ENCODE data around the gene LLGL2. TPM values are rescaled to one million over a fixed set of nuclear protein-coding genes. Genes with fewer than 3 reads are reported as not detected.
"Not testable (repeated sequence)": the region's sequence is repeated elsewhere in the genome, so short reads cannot be mapped to it uniquely, and the experiment has no call there.

The LLGL2 gene
- total RNA-seq: 1 to 10 TPM; 6.4 to 6.8 TPM
- long read RNA-seq, donor 1, partial matches to known transcripts: 0 of 6 reads
- long read RNA-seq, donor 1, other reads (novel, unspliced or antisense): 4 of 6 reads
- long read RNA-seq, donor 2, partial matches to known transcripts: 5 of 9 reads
- long read RNA-seq, donor 2, other reads (novel, unspliced or antisense): 4 of 9 reads

- intact Hi-C loops (cut with DNase I): loop anchor here in 1 of 2 donors (5.0 kb wide), 1 partner anchor 203 kb away; no protein-coding TSS in a partner anchor
- DNase-seq (ENCODE audit: low spot score): peak; percentile 89
These were observed at the start of gene LLGL2 for GRCh38 chr17:75524970-75525805. Gene LLGL2 (plus strand): TSS chr17:75525697. CDS start chr17:75543427, 17,730 bp downstream.

DNA sequence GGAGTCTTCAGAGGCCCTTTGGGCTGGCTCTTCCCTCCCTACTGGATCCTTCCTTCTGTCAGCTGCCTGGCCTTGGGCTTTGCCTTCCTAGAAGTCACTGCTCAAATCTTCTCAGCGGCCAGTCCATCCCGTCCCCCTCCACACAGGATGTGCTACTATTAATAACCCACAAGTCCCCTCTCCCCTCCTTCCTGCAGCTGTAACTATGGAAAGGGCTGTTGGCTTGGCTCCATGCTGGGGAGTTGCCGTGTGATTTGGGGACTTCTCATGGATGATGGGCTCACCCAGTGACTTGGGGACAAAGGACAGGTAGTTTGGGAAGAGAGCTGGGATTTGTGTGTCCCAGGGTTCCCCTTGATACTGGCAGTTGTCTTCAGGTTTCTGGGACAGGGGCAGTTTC, 49.6 kb upstream of the LLGL2 start:
- DNase-seq (ENCODE audit: low spot score): no peak
- intact Hi-C loops (cut with DNase I): no loop called here

DNA sequence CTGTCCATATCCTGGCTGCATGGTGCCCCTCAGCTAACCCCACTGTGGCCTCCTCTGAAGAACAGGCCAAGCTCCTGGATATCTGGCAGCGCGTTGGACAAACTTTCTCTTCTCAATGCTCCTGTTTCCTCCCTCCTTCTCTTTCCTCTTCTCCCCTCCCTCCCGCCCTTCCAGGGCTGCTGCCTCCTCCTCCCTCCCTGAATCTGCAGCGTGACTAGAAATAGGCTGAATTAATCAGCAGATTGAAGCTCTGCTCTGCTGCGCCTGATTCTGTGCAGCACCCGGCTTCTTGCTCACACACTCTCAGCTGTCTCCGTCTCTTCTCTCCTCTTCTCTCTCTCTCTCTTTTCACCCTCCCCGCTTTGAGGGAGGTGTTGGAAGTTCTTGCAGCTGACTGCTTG, 49.2 kb upstream of the LLGL2 start:
- DNase-seq (ENCODE audit: low spot score): no peak
- intact Hi-C loops (cut with DNase I): no loop called here

DNA sequence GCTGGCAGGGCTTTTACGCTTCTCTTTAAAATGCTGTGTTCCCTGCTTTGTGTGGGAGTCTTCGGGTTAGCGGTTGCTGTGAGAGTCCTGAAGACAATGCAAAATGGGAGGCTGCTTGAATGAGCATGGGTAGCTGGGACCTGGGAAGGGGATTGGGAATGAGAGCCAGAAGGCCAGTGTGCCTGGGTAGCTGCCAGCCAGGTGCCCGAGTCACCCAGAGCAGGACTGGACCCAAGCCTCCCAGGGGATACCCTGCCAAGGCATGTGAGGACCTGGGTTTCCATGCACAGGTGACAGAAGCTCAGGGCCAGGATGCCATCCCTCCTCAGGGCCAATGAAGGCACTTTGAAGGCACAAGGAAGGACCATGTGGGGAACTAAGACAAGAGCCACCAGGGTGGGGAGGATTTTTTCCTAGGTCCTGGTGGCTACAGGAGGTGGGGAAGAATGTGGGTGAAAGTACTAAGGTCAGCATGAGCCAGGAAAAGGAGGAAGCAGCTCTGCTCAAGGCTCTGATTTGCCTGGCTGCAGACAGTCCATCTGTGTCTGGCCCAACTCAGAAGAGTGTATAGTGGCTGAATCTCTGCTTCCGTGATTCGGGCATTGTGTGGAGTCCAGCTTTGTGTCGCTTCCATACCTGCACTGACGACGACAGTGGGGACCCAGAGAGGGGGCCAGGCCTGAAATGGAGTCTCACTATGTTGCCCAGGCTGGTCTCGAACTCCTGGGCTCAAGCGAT, 48.6 kb upstream of the LLGL2 start:
- intact Hi-C loops (cut with DNase I): no loop called here
- no peak for DNase-seq (ENCODE audit: low spot score)

DNA sequence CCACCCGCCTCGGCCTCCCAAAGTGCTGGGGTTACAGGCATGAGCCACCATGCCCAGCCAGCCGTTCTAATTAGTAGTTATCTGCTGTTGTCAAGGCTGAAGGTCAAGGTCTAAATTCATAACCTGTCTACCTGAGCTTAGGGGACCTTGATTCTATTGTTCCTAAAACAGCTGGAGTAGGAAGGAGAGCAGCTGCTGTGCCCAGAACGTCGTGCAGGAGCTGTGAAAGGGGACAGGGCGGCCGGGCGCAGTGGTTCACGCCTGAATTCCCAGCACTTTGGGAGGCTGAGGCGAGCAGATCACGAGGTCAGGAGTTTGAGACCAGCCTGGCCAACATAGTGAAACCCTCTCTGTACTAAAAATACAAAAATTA, 48.0 kb upstream of the LLGL2 start:
- intact Hi-C loops (cut with DNase I); DNase-seq (ENCODE audit: low spot score): not testable (repeated sequence)

DNA sequence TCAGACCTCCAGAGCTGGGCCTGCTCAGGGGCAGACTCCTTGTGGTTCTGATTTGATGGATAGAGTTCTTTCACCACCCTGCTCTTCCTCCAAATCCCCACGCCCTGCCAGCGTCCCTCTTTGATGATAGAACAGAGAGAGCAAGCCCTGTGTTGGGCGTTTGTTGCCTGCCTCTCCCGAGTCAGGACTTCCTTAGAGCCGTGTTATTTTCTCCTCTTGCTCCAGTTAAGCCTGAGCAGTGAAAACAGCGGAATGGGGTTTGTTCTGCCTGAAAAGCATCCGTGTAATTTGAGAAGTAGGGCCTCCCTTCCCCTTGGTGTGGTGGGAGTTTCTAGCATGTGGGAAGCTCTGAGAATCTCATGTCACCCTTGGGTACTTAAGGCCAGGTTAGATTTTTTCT, 47.0 kb upstream of the LLGL2 start:
- no peak for DNase-seq (ENCODE audit: low spot score)
- intact Hi-C loops (cut with DNase I): no loop called here

DNA sequence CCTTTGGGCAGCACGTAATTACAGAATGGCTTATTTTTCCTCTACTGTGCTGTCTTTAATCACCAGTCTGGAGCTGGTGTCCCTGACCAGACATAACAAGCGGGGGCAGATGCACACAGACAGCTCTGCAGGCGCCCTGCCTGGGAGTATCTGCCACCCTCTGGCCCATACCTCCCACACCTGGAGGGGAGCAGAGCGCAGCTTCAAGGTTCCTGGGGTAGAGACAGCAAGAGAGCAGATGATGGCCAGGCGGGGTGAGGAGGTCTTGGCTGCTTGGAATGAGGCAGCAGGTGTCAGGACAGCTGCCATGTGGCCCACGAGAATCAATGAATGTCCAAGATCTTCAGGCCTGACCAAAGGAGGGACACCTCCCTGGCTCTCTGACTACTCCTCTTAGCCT, 45.2 kb upstream of the LLGL2 start:
- intact Hi-C loops (cut with DNase I): no loop called here

DNA sequence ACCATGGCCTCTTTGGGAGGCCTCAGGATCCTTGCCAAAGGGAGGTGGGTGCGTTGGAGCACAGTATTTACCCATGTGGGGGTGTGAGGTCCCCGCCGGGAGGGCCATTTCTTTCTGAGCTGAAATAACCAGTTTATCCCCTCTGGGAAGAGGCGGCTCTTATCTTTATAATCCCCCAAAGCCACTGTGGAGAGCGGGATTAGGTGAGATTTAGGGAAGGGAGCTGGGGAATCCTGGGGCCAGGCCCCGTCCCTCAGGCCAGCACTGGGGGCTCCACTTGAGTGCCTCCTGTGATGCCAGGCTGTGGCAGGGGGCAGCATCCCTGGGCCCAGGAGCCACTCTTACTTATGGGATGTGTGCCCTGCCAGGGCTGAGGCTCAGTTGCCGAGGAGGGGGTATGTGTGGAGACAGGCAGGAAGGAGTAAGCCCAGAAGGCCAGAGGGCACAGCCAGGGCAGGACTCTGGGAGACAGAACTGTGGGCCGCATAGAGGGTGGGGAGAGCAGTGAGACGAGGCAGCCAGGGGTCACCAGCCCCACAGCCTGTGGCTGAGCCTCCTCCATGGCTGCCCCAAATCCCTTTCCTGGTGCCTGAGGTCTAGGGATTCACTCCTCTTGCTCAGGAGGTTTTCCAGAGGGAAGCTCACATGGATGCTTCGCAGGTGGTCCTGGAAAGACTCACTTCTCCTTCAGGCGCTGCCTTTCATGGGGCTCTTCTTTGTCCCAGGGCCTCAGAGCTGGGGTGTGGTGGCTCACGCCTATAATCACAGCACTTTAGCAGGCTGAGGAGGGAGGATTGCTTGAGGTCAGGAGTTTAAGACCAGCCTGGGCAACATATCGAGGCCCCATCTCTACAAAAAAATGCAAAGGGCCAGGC, 44.1 kb upstream of the LLGL2 start:
- DNase-seq (ENCODE audit: low spot score): no peak
- intact Hi-C loops (cut with DNase I): no loop called here

More for the DNA sequence above, 45.2 kb upstream of the LLGL2 start:
- DNase-seq (ENCODE audit: low spot score): no peak

DNA sequence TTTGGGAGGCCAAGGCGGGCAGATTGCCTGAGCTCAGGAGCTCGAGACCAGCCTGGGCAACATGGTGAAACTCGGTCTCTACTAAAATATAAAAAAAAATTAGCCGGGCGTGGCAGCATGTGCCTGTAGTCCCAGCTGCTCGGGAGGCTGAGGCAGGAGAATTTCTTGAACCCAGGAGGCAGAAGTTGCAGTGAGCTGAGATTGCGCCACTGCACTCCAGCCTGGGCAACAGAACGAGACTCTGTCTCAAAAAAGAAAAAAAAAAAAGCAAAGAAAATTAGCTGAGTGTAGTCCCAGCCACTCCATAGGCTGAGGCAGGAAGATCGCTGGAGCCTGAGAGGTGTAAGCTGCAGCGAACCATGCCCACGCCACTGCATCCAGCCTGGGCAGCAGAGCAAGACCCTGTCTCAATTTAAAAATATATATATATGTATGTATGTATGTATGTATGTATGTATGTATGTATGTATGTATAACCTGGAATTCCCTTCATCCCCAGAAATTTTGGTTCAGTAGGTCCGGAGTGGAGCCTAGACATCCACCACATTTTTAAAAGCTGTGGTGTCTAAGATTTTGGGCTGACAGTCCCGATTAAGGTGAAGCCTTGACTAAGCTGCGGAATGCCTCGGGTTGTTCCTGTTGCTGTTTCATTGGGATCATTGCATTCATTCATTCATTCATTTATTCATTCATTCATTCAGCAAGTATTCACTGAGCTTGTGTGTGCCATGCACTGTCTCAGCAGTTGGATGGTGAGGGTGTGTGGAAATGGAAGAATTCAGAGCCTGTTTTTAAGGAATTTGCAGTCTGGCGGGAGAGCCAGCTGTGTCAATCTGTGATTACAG, 43.2 kb upstream of the LLGL2 start:
- DNase-seq (ENCODE audit: low spot score): no peak
- intact Hi-C loops (cut with DNase I): no loop called here

DNA sequence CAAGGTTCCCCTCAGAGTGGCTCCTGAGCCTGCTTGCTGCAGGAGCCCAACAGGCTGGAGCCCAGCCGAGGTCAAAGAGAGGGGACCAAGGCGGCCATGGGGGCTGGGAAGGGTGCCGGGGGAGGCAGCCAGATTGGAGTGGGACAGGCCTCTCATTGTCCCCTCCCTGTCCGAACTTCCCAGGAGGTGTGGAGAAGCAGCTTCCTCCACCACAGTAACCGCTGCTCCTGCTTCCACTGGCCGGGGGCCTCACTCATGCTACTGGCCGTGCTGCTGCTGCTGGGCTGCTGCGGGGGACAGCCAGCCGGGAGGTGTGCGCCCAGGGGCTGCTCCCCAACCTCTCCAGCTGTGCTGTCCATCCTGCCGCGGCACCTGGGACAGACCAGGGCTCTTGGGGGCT, 39.8 kb upstream of the LLGL2 start:
- no peak for DNase-seq (ENCODE audit: low spot score)
- intact Hi-C loops (cut with DNase I): no loop called here

GRCh38 chr17:75486151-75486550, 39.3 kb upstream of the LLGL2 start:
- intact Hi-C loops (cut with DNase I): no loop called here

DNA sequence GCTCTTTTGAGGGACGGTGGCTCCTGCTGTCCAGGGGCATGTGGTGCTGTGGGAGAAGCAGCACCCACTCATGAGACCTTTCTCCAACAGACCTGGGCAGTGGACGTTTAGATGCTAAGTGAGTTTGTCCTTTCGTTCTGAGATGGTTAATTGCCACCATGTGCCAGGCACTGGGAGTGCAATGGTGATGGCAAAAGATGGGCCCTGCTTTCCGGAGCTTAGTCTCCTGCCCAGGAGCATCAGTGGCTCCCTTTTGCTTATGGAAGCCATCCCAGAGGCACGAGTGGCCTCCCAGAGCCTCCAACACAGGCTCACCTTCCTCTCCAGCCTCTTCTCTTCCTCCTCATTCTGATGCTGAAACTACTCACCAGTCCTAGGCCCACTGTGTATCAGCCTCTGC, 38.5 kb upstream of the LLGL2 start:
- intact Hi-C loops (cut with DNase I): no loop called here

More at GRCh38 chr17:75486151-75486550, 39.3 kb upstream of the LLGL2 start:
- DNase-seq (ENCODE audit: low spot score): no peak

GRCh38 chr17:75487351-75488070, 38.0 kb upstream of the LLGL2 start:
- no peak for DNase-seq (ENCODE audit: low spot score)

More for the DNA sequence above, 38.5 kb upstream of the LLGL2 start:
- DNase-seq (ENCODE audit: low spot score): no peak

DNA sequence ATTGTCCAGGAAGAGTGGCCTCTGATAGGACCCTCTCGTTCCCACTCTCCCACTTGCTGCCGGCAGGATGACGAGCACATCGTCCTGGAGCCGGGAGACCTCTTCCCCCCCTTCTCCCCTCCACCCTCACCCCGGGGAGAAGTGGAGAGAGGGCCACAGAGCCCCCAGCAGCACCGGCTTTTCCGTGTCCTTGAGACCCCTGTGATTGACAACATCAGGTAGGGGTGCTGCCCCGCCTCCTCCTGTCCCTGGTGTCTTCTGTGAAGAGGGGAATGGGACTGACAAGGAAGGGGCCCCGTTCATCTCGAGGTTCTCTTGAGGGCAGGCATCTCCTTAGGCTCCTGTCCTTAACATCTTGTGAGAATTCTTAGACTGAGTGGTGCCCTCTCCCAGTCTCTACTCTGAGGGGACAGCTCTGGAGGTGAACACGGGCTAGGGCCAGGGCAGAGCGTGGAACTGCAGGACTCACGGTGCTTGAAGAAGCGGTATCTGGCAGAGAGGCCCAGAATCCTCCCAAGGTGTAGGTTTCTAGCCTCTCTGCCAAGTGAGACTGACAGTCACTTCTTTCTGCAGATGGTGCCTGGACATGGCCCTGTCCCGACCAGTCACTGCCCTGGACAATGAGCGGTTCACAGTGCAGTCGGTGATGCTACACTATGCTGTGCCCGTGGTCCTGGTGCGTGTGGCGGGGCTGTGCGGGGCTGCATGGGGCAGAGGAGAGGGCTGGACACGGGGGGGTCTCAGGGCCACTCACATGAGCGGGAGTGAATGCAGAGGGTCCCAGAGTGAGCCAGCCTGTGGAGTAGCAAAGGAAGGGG, 36.6 kb upstream of the LLGL2 start:
- intact Hi-C loops (cut with DNase I): loop anchor here in 1 of 2 donors (1.0 kb wide), 1 partner anchor 34 kb away; no protein-coding TSS in a partner anchor
- no peak for DNase-seq (ENCODE audit: low spot score)

More at GRCh38 chr17:75487351-75488070, 38.0 kb upstream of the LLGL2 start:
- intact Hi-C loops (cut with DNase I): no loop called here

- DNase-seq (ENCODE audit: low spot score): no peak
- intact Hi-C loops (cut with DNase I): loop anchor here in 1 of 2 donors (1.0 kb wide), 1 partner anchor 34 kb away; no protein-coding TSS in a partner anchor
These were observed 36.0 kb upstream of the LLGL2 start for GRCh38 chr17:75489511-75489955.

DNA sequence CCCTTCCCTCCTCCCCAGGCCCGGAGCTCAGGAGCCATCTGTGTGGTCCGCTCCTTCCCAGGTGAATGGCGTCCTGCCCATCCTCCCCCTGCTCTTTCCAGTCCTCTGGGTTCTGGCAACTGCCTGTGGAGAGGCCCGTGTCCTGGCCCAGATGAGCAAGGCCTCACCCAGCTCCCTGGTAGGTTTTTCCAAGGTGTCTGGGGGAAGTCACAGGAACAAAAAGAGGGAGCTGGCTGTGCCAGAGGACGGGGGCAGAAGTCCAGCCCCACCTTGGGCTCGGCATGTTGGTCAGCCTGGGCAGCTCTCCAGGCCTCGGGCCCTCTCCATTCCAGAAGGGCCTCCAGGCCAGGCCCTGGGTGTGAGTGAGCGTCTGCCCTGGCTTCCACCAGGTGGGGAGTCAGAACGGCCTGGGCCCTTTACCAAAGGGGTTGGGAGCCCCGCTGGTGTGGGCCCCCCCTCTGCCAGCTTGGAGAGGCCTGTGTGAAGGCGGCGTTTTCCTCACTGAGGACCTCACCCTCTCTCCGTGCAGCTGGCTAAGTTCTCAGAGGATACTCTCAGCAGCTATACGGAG, 35.2 kb upstream of the LLGL2 start:
- no peak for DNase-seq (ENCODE audit: low spot score)
- intact Hi-C loops (cut with DNase I): no loop called here

All from posterior vena cava (tissue), 2 donors.